Endothelial cell (in vitro differentiated cells): Measurements from ENCODE around the gene MTNR1A. TPM values are rescaled to one million over a fixed set of nuclear protein-coding genes. Genes with fewer than 3 reads are reported as not detected.
"Not testable (repeated sequence)": the region's sequence is repeated elsewhere in the genome, so short reads cannot be mapped to it uniquely, and the experiment has no call there.

ENCODE experiments used
- DNase-seq: peaks from one replicate; pipeline ENCODE4 v3.0.0; 2021; ENCODE audit warnings: low spot score
- H3K27ac Mint-ChIP-seq: one replicate; pipeline ENCODE4 v1.8.0; 2021; ENCODE audit warnings: mixed read lengths, inconsistent platforms; ENCODE audit not compliant: unreplicated experiment
- H3K27me3 Mint-ChIP-seq: one replicate; pipeline ENCODE4 v1.8.0; 2021; ENCODE audit warnings: mild to moderate bottlenecking, moderate library complexity, mixed read lengths, inconsistent platforms; ENCODE audit not compliant: unreplicated experiment
- H3K36me3 Mint-ChIP-seq: one replicate; pipeline ENCODE4 v1.8.0; 2021; ENCODE audit warnings: mild to moderate bottlenecking, low read depth, mixed read lengths, inconsistent platforms; ENCODE audit not compliant: unreplicated experiment
- H3K4me1 Mint-ChIP-seq: one replicate; pipeline ENCODE4 v1.8.0; 2021; ENCODE audit warnings: mild to moderate bottlenecking, mixed read lengths, inconsistent platforms; ENCODE audit not compliant: unreplicated experiment
- H3K4me3 Mint-ChIP-seq: one replicate; pipeline ENCODE4 v1.8.0; 2021; ENCODE audit warnings: mild to moderate bottlenecking, mixed read lengths, inconsistent platforms; ENCODE audit not compliant: unreplicated experiment
- H3K9me3 Mint-ChIP-seq: one replicate; pipeline ENCODE4 v1.8.0; 2021; ENCODE audit warnings: mixed read lengths, inconsistent platforms; ENCODE audit not compliant: unreplicated experiment
- total RNA-seq: library from RNA; stranded (reverse); fragmentation: NEBNext Ultra II Directional; extraction: Animal tissue kit (Norgen Biotek cat#: 25700); gene quantifications from one replicate; pipeline ENCODE4 v1.2.1, GENCODE V29; 2021; ENCODE audit not compliant: unreplicated experiment
- TF ChIP-seq, protein P1 (sequence below): fragments of 200-600 bp; sonication (generic); IDR thresholded peaks from one replicate; pipeline ENCODE4 v1.5.0; 2021; ENCODE audit warnings: antibody characterized with exemption; ENCODE audit not compliant: unreplicated experiment

MTNR1A gene
- total RNA-seq, 1 donor from 2014 or later, result not detected

DNA sequence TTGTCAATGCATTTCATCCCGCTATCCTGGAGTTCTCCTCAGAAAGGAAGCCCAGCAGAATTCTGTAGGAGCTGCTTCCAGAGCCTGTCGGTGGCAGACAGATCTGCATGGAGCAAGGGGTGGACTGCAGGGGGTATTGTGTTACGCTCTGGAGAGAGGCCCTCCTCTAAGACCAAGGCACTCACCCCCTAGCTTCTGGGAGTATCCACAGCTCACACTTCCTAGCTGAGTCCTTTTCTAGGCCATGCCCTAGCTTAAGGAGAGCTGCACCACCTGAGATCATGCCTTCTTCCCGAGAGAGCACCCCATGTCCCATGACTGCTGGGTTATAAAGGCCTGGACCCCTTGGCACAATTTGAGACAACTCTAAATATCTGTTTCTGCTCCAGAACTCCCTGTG is 39.1 kb downstream of the MTNR1A start:
- no peak overlapping the region for H3K27ac Mint-ChIP-seq
- peaks cover 3% of the 10 kb centered on the region for H3K27me3 Mint-ChIP-seq
- H3K36me3 Mint-ChIP-seq, result no peaks in the 10 kb centered on the region
- H3K4me3 Mint-ChIP-seq, result no peak overlapping the region
- TF ChIP-seq, protein P1, sequence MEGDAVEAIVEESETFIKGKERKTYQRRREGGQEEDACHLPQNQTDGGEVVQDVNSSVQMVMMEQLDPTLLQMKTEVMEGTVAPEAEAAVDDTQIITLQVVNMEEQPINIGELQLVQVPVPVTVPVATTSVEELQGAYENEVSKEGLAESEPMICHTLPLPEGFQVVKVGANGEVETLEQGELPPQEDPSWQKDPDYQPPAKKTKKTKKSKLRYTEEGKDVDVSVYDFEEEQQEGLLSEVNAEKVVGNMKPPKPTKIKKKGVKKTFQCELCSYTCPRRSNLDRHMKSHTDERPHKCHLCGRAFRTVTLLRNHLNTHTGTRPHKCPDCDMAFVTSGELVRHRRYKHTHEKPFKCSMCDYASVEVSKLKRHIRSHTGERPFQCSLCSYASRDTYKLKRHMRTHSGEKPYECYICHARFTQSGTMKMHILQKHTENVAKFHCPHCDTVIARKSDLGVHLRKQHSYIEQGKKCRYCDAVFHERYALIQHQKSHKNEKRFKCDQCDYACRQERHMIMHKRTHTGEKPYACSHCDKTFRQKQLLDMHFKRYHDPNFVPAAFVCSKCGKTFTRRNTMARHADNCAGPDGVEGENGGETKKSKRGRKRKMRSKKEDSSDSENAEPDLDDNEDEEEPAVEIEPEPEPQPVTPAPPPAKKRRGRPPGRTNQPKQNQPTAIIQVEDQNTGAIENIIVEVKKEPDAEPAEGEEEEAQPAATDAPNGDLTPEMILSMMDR, result no peak
- no peaks in the 10 kb centered on the region for H3K4me1 Mint-ChIP-seq
- no peak for DNase-seq
- peaks cover 6% of the 10 kb centered on the region for H3K9me3 Mint-ChIP-seq

DNA sequence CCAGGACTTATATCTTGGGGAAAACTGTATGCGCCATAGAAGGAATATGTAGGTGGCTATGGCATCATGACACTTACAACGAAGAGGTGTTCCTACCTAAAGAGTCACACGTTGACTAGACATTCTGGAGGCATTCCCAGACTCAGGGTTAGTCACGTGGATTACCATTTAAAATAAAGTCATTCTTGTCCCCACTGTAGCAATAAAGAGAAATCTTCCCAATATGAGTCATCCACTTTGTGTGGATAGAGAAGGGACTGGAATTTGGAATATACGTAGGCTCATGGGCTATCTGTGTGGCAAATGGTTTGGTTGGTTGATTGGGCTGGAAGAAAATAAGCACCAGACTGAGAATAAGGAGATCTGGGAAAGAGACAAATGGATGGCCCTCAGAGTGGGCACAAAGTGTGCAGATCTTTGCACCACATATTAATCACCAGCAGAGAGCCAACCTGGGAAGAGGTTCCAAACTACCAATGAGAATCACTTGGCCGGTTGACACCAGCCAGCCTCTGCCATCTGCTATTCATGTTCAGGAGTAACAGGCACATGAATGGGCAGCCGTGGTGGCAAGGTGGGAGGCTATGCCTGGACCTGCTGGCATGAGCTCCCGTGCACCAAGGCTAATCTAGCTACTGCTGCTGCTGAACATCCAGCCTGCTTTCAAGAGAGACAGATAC is 41.0 kb downstream of the MTNR1A start:
- Mint-ChIP-seq H3K9me3 (peaks cover 12% of the 10 kb centered on the region), H3K4me3 (no peak overlapping the region), H3K4me1 (no peaks in the 10 kb centered on the region), H3K36me3 (no peaks in the 10 kb centered on the region), H3K27ac (no peak overlapping the region), H3K27me3 (peaks cover 3% of the 10 kb centered on the region)
- DNase-seq, result no peak
- TF ChIP-seq, protein P1, result no peak

DNA sequence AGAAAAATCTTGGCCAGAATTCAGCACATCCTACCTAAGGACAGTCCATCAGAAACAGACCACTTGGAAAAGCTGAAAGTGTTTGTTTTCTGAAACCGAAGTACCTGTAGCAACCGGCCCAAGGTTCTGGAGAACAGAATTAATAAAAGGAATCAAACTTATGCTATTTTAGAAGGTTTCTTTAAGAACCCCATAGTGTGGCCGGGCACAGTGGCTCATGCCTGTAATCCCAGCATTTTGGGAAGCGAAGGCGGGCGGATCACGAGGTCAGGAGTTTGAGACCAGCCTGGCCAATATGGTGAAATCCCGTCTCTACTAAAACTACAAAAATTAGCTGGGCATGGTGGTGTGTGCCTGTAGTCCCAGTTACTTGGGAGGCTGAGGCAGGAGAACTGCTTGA is 50.6 kb downstream of the MTNR1A start:
- not testable (repeated sequence) for H3K27ac Mint-ChIP-seq, H3K9me3 Mint-ChIP-seq, H3K27me3 Mint-ChIP-seq

DNA sequence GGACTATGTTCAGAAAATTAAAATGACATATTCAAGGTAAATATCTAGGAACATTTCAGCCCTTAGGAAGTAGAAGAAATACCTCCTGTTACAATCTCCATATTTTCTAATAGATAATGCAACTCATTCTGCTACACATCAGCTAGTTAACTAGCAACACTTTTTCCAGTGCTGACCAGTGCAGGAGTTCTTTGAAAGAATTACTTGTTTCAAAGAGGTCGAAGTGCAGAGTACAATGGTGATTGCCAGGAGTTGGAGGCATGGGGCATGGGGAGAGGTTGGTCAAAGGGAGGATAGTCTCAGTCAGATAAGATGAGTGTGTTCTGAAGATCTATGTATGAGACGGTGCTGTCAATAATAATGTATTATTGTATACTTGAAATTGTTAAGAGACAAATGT is 53.1 kb downstream of the MTNR1A start:
- Mint-ChIP-seq H3K27me3 (peaks cover 2% of the 10 kb centered on the region), H3K9me3 (no peaks in the 10 kb centered on the region), H3K36me3 (no peaks in the 10 kb centered on the region), H3K27ac (no peak overlapping the region), H3K4me3 (no peak overlapping the region), H3K4me1 (no peaks in the 10 kb centered on the region)
- DNase-seq, result no peak
- TF ChIP-seq, protein P1, result no peak

More for the DNA sequence above, 50.6 kb downstream of the MTNR1A start:
- not testable (repeated sequence) for DNase-seq, H3K36me3 Mint-ChIP-seq, H3K4me3 Mint-ChIP-seq, H3K4me1 Mint-ChIP-seq

DNA sequence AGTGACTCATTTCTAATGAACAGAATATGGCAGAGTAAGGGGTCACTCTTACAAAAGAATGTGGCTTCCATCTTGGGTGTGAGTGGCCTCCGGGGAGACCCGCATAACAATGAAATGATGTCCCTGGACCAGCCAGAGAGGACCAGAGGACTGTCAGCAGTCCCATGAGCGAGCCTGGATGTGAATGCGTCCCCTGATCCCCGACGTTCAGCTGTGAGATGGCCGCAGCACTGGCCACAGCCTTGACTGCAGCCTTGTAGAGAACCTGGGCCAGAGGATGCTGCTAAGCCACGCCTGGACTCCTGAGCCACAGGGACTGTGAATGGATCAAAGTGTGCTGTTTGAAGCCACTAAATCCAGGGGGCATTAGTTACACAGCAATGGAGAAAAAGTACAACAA is 53.8 kb downstream of the MTNR1A start:
- no peaks in the 10 kb centered on the region for H3K4me1 Mint-ChIP-seq
- TF ChIP-seq, protein P1, result no peak
- H3K27me3 Mint-ChIP-seq, result peaks cover 3% of the 10 kb centered on the region
- H3K36me3 Mint-ChIP-seq, result no peaks in the 10 kb centered on the region
- no peak overlapping the region for H3K27ac Mint-ChIP-seq
- H3K9me3 Mint-ChIP-seq, result no peaks in the 10 kb centered on the region
- DNase-seq, result no peak
- no peak overlapping the region for H3K4me3 Mint-ChIP-seq
